OCI-M1 (cell line): ENCODE data around the gene FLAD1.

Experiments used
- DNase-seq: peaks from one replicate; lab custom pipeline; 2025; lab: John Stamatoyannopoulos, UW

Gene FLAD1

GRCh38 chr1:155038602-155039307 is 55.6 kb downstream of the FLAD1 start:
- no peak for DNase-seq

- DNase-seq: no peak
Measured at GRCh38 chr1:155039308-155039669, 56.1 kb downstream of the FLAD1 start.

GRCh38 chr1:155040358-155041093 is 57.4 kb downstream of the FLAD1 start:
- no peak for DNase-seq
